Measurements from ENCODE around the gene TOE1. TPM values are rescaled to one million over a fixed set of nuclear protein-coding genes. Genes with fewer than 3 reads are reported as not detected.

TOE1 gene
- total RNA-seq, 1 donor from 2014 or later, result 6.1 TPM

DNA sequence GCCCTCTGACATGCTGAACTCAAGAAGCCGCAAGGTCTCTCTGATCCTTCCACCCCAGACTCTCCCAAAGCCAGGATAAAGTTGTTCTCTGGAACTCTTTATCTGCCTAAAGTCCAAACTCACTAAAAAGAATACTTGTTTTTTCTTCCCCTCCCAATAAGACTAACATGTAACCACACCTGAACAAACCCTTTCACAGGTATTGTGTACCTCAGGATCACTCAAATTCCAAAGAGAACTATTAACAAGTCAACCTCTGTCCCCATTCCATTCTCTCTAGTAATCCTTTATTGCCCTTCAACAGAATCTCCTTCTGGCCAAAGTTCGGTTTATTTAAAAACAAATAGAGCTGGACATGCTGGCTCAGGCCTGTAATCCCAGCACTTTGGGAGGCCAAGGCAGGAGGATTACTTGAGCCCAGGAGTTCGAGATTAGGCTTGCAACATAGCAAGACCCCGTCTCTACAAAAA lies 4.1 kb upstream of the TOE1 start:
- peaks cover 2% of the 10 kb centered on the region for H3K27me3 Mint-ChIP-seq (ENCODE audit: insufficient read depth, low read depth)
- no peaks in the 10 kb centered on the region for H3K36me3 ChIP-seq
- peaks cover 18% of the 10 kb centered on the region for H3K36me3 Mint-ChIP-seq
- H3K9ac ChIP-seq, result no peak overlapping the region
- H3K9me3 ChIP-seq (ENCODE audit: low read depth), result no peaks in the 10 kb centered on the region
- H3K27ac ChIP-seq, result peak overlapping the region; percentile 80
- DNase-seq (ENCODE audit: low spot score), result no peak
- no peaks in the 10 kb centered on the region for H3K27me3 ChIP-seq
- H2AFZ ChIP-seq (replicated peaks), result no peak overlapping the region
- no peak overlapping the region for H3K4me3 ChIP-seq
- H4K20me1 ChIP-seq (ENCODE audit: low read depth), result no peaks in the 10 kb centered on the region
- H3K79me2 ChIP-seq (ENCODE audit: low read depth), result peaks cover 50% of the 10 kb centered on the region
- H3F3A ChIP-seq (ENCODE audit: low read depth), result peaks cover 43% of the 10 kb centered on the region
- H3K27ac Mint-ChIP-seq, result peak overlapping the region; percentile 59
- no peak overlapping the region for H3K4me3 Mint-ChIP-seq
- TF ChIP-seq, protein P1, sequence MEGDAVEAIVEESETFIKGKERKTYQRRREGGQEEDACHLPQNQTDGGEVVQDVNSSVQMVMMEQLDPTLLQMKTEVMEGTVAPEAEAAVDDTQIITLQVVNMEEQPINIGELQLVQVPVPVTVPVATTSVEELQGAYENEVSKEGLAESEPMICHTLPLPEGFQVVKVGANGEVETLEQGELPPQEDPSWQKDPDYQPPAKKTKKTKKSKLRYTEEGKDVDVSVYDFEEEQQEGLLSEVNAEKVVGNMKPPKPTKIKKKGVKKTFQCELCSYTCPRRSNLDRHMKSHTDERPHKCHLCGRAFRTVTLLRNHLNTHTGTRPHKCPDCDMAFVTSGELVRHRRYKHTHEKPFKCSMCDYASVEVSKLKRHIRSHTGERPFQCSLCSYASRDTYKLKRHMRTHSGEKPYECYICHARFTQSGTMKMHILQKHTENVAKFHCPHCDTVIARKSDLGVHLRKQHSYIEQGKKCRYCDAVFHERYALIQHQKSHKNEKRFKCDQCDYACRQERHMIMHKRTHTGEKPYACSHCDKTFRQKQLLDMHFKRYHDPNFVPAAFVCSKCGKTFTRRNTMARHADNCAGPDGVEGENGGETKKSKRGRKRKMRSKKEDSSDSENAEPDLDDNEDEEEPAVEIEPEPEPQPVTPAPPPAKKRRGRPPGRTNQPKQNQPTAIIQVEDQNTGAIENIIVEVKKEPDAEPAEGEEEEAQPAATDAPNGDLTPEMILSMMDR (IDR thresholded peaks at IDR 0.05), result no peak
- no peaks in the 10 kb centered on the region for H3K9me3 Mint-ChIP-seq
- peaks cover 38% of the 10 kb centered on the region for H3K4me1 Mint-ChIP-seq
- peaks cover 31% of the 10 kb centered on the region for H3K4me1 ChIP-seq
- no peak overlapping the region for H3K4me2 ChIP-seq

DNA sequence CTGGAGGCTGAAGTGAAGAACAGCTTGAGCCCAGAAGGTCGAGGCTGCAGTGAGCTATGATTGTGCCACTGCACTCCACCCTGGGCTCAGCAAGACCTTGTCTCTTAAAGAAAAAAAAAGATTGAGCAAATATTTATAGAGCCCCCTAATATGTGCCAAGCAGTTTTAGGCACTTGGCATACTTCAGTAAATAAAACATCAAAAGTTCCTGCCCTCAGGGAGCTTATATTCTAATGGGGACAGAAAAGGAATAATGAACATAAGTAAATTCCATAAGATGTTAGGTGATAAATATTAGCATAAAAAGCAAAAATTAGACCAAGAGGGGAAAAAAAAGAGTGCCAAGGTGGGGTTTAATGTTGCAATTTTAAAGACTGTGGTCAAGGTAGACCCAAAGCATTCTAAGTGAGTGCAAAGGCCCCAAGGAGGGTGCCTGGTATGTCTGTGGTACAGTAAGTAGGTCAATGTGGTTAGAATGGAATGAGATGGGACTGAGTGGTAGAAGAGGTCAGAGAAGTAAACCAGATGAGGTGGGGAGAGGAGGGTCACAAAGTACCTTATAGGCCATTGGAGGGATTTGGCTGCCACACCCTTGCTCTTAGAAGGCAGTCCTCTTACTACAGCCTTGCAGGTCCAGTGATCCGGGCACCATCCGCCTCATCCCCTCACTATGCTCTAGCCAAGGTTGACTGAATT lies 2.2 kb upstream of the TOE1 start:
- Histone ChIP-seq H4K20me1 (ENCODE audit: low read depth) (no peaks in the 10 kb centered on the region), H3K4me3 (no peak overlapping the region), H3K4me1 (peaks cover 36% of the 10 kb centered on the region), H3K9ac (no peak overlapping the region), H2AFZ (replicated peaks) (no peak overlapping the region), H3K27me3 (no peaks in the 10 kb centered on the region), H3K4me2 (no peak overlapping the region), H3K36me3 (no peaks in the 10 kb centered on the region), H3K27ac (no peak overlapping the region), H3F3A (ENCODE audit: low read depth) (peaks cover 43% of the 10 kb centered on the region), H3K9me3 (ENCODE audit: low read depth) (no peaks in the 10 kb centered on the region), H3K79me2 (ENCODE audit: low read depth) (peaks cover 65% of the 10 kb centered on the region)
- no peak for DNase-seq (ENCODE audit: low spot score)
- Mint-ChIP-seq H3K27me3 (ENCODE audit: insufficient read depth, low read depth) (peaks cover 2% of the 10 kb centered on the region), H3K9me3 (no peaks in the 10 kb centered on the region), H3K4me3 (peak overlapping the region; percentile 76), H3K27ac (no peak overlapping the region), H3K4me1 (peaks cover 43% of the 10 kb centered on the region), H3K36me3 (peaks cover 26% of the 10 kb centered on the region)
- TF ChIP-seq EZH2phosphoT487 (IDR thresholded peaks at IDR 0.05) (no peak), EZH2 (IDR thresholded peaks at IDR 0.05) (no peak)
- TF ChIP-seq, protein P1 (IDR thresholded peaks at IDR 0.05), result no peak

DNA sequence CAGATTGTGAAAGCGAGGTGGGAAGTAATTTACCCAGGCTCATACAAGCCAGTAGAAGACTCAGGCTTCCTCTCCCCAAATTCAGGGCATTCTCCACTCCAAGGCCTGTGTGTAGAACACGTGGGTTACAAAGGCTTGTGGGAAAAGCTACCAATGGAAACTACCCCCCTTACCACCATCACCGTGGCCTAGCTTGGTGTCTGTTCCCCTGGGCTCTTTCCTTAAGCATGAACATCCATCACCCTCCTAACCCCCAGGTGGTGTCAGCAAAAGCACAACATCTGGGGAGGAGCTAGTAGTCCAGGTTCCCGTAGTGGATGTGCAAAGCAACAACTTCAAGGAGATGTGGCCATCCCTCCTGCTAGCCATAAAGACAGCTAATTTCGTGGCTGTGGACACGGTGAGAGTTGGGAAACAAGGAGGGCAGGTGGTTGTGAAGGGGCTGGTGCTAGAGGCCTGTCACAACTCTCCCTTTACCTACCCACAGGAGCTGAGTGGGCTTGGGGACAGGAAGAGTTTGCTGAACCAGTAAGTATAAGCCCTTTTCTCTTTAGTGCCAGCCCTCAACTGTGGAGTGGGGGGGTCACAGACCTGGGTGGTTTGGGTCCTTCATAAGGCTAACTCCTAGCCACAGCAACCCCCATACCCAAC lies 971 bp downstream of the TOE1 start:
- Mint-ChIP-seq H3K27ac (peak overlapping the region; percentile 91), H3K27me3 (ENCODE audit: insufficient read depth, low read depth) (peaks cover 2% of the 10 kb centered on the region), H3K4me3 (peak overlapping the region; percentile 99), H3K4me1 (peaks cover 29% of the 10 kb centered on the region), H3K9me3 (no peaks in the 10 kb centered on the region), H3K36me3 (peaks cover 28% of the 10 kb centered on the region)
- H3K4me3 ChIP-seq, result peak overlapping the region; percentile 67
- H4K20me1 ChIP-seq (ENCODE audit: low read depth), result no peaks in the 10 kb centered on the region
- peak overlapping the region; percentile 86 for H3K4me2 ChIP-seq
- H3K9me3 ChIP-seq (ENCODE audit: low read depth), result no peaks in the 10 kb centered on the region
- no peaks in the 10 kb centered on the region for H3K27me3 ChIP-seq
- no peak overlapping the region for H3K27ac ChIP-seq
- H3K9ac ChIP-seq, result peak overlapping the region; percentile 80
- TF ChIP-seq EZH2 (IDR thresholded peaks at IDR 0.05), result no peak
- TF ChIP-seq, protein P1 (IDR thresholded peaks at IDR 0.05), result no peak
- TF ChIP-seq EZH2phosphoT487 (IDR thresholded peaks at IDR 0.05), result no peak
- H3K4me1 ChIP-seq, result peaks cover 21% of the 10 kb centered on the region
- no peaks in the 10 kb centered on the region for H3K36me3 ChIP-seq
- DNase-seq (ENCODE audit: low spot score), result no peak
- peaks cover 57% of the 10 kb centered on the region for H3K79me2 ChIP-seq (ENCODE audit: low read depth)
- peak overlapping the region; percentile 82 for H2AFZ ChIP-seq (replicated peaks)
- H3F3A ChIP-seq (ENCODE audit: low read depth), result peaks cover 28% of the 10 kb centered on the region

All from neural progenitor cell (in vitro differentiated cells).